GM18505 (cell line): Measurements from ENCODE around the gene PPP1R2C.

Experiments
- ATAC-seq: cut with Tn5 transposase; IDR thresholded peaks from one replicate; pipeline ENCODE4 v1.9.1; 2021; ENCODE audit not compliant: unreplicated experiment
- POLR2A ChIP-seq: IDR thresholded peaks from 4 replicates; pipeline ENCODE4 v1.6.1; 2011; ENCODE audit warnings: borderline replicate concordance; ENCODE audit not compliant: insufficient read depth, insufficient read length; ENCODE audit errors: extremely low read depth

PPP1R2C gene

GRCh38 chrX:42778096-42778495, at the start of gene PPP1R2C:
Gene PPP1R2C, minus strand, starts transcription at chrX:42778163. Its CDS starts 84 bp downstream, at chrX:42778079.
- no peak for TF ChIP-seq POLR2A
- no peak for ATAC-seq

- TF ChIP-seq POLR2A = no peak
- ATAC-seq = no peak
These were observed 47.2 kb upstream of the PPP1R2C start for GRCh38 chrX:42825201-42825600.

DNA sequence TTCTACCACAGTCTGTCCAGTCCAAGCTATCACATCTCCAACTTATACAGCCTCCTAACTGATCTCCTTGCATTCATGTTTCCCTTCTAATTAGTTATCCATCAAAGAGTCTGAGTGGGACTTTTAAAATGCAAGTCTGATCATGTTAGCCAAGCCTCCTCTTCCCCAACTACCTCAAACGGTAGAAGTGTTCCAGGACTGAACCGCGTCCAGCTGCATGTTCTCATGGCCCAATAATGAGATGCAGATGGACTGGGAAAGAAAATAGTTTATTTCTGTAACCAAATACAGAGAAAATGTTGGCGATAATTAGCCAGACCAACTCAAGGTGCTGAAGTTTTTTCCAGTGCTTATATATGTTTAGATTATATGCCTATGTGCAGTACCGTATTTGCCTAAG, 46.6 kb upstream of the PPP1R2C start:
- TF ChIP-seq POLR2A = no peak
- ATAC-seq = no peak

- no peak for TF ChIP-seq POLR2A
- ATAC-seq = no peak
These were observed 45.5 kb upstream of the PPP1R2C start for GRCh38 chrX:42823443-42823842.

DNA sequence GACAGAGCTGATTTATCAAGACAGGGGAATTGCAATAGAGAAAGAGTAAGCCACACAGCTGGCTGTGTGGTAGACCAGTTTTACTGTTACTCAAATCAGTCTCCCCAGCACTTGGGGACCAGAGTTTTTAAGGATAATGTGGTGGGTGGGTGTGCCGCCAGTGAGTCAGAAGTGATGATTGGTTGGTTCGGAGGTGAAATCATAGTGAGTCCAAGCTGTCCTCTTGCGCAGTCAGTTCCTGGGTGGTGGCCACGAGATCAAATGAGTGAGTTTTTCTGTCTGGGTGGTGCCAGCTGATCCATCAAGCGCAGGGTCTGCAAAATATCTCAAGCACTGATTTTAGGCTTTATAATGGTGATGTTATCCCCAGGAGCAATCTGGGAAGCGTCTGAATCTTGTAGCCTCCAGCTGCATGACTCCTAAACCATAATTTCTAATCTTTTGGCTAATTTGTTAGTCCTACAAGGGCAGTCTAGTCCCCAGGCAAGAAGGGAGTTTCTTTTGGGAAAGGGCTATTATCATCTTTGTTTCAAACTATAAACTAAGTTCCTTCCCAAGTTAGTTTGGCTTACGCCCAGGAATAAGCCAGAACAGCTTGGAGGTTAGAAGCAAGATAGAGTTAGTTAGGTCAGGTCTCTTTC, 44.0 kb upstream of the PPP1R2C start:
- TF ChIP-seq POLR2A = no peak
- no peak for ATAC-seq

DNA sequence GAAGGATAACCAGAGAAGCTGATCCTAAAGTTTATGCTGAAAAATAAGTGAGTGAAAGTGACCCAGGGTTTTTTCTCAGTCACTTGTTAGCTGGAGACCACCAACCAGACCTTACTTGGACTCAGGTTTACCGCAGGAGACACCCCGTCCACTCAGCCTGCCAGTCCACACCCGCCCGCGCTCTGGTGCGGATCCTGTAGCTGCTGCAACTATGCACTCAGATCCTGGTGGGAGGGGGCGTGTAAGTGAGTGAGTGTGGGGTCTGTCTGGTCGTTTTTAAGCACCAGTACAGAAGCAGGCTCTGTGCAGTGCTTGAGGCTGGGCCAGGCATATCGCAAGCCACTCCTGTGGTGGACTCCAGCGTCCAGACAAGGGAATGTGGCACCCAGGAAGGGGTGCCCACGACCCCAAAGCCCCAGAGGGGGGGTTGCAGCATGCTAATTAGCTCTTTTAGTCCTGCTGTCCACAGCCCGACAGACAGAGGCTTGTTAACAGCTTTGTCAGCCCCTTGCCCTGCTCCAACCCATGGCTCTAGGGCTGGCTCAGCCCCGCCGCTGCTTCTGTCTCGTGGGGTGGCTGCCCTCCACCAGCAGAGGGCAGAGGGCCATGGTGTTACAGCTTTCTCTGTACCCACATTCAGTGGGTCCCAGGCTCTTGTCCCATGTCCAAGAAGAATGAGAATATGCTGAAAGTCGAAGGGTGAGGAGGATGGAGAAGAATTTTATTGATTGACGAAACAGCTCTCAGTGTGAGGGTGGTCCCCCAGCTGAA, 40.4 kb upstream of the PPP1R2C start:
- no peak for TF ChIP-seq POLR2A
- no peak for ATAC-seq

DNA sequence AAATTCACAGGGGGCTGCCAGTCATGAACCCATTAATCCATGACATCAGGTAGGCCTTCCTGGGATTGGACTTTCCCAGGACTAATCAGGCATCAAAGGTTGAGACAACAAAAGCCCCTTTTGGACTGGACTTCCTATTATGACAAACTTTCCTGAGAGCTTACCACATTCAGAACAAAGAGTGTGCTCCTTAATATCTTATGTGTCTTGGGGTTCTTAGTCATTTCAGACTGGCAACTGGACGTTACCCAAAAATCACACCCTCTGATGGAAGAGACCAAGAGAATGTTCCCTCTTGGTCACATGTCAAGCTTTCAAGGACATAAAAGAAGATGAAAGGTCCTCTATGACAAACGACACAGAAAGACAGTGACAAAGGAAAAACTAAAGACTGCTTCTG, 31.6 kb upstream of the PPP1R2C start:
- TF ChIP-seq POLR2A = no peak
- no peak for ATAC-seq

GRCh38 chrX:42807393-42807792, 29.4 kb upstream of the PPP1R2C start:
- TF ChIP-seq POLR2A = no peak

DNA sequence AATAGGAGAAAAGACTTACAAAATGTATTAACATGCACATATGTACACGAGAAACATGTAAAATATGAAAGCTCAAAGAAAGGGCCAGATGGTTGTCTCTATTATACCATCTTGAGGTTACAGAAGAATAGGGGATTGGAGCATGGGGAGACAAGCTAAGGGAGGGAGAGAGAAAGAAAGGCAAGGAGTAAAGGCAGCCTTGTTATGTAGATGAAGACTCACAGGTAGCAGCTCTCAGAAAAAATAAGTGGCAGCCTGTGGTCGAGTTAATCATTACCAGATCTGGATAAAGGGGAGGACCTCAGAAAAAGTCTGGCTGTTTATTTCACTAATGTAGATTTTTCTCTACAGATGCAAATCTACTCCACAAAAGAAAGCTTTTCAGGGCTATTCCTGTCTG, 26.6 kb upstream of the PPP1R2C start:
- no peak for TF ChIP-seq POLR2A
- ATAC-seq = no peak

More at GRCh38 chrX:42807393-42807792, 29.4 kb upstream of the PPP1R2C start:
- no peak for ATAC-seq

DNA sequence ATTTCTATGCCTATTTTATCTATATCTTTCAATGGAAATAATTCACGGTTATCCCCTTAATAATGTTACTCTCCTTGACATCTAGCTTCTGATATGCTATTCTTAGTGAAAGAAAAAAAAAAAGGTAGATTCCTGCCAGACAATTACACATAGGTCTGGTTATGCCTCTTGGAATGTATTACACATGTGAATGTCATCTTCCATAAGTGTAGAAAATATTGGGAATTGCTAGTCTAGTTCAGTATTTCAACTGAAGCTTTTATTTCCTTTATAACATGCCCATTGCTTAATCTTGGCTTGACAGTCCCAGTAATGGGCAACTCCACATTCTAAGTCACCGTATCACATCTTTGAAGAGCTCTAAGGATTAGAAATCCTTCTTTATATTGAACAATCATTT, 25.4 kb upstream of the PPP1R2C start:
- no peak for ATAC-seq
- no peak for TF ChIP-seq POLR2A

DNA sequence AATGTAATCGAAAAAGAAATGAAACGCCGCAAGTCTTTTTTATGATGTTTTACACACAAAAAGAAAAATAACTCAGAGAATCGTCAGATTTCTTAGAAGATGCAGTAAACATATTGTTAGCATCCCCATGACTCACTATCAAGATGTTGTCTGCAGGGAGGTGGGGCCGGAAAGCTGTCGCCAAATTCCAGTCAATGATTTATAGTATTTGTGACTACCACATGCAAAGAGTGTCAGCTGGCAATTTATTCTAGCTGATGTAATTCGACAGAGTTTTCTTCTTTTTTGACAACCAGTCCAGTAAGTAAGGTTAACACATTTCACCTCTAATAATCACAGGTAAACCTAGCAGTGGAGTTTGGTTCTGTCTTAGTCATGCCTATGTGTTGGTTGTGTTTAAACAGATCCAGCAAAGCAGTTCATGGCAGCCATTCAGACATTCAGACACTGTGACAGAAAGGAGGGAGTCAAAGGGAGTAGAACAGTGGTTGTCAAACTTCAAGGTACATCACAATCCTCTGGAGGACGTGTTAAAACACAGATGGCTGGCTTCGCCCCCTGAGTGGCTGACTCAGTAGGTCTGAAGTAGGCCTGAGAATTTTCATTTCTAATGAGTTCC, 19.8 kb upstream of the PPP1R2C start:
- no peak for TF ChIP-seq POLR2A
- no peak for ATAC-seq

GRCh38 chrX:42783451-42783850, 5.5 kb upstream of the PPP1R2C start:
- no peak for ATAC-seq
- TF ChIP-seq POLR2A = no peak

DNA sequence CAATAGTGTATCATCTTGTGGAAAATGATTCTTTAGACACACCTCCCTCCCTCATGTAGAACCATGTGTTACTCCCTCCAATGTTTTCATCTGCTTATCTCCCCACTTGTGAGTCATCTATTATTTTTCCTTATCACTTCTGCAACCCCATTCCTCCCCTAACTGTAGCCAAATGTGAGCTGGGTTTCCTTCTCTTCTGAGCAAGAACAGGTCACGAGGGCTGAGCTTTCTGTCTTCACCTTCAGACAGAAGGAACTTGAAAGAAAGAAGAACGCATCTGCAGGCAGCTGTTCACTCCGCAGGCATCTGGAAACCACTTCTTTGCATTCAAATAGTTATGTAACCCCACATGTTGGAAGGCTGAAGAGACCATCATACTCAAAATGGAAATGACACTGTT, 1.8 kb downstream of the PPP1R2C start:
- no peak for ATAC-seq
- TF ChIP-seq POLR2A = no peak

DNA sequence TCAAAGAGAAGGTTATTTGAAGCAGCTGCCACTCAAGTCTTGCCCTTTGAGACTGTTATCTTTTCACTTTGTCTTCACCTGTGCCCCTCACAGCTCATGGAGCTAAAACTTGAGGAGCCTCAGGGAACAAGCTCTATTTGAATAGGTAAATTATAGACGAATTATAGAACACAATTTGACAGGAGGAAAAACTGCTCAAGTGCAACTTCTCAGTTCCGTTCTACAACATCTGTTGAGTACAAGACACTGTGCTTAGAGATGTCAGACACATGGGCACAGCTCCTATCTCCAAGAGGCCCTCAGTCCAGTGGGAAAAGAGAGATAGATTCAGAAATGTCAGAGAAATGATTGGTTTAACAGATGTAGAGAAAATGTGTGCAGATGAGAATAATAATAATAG, 5.1 kb downstream of the PPP1R2C start:
- ATAC-seq = no peak
- TF ChIP-seq POLR2A = no peak
